ENCODE data around the gene DCHS2.

The DCHS2 gene

GRCh38 chr4:154495867-154496266, 4.3 kb upstream of the DCHS2 start:
- H3K79me2 ChIP-seq (ENCODE audit: control insufficient read depth, insufficient read depth, low read length), result no peaks in the 10 kb centered on the region
- H3K18ac ChIP-seq (ENCODE audit: low read length), result no peak overlapping the region
- no peak overlapping the region for H3K4me2 ChIP-seq (ENCODE audit: low read length)
- H3K9ac ChIP-seq (ENCODE audit: low read length), result no peak overlapping the region
- H2BK120ac ChIP-seq (ENCODE audit: low read depth, low read length), result no peak overlapping the region
- no peaks in the 10 kb centered on the region for H3K4me1 ChIP-seq (ENCODE audit: control insufficient read depth, low read depth, low read length)
- no peak overlapping the region for H3K27ac ChIP-seq (ENCODE audit: low read depth, low read length)
- H2BK15ac ChIP-seq (replicated peaks; ENCODE audit: low read depth), result no peak overlapping the region
- peaks cover 9% of the 10 kb centered on the region for H3K27me3 ChIP-seq (ENCODE audit: insufficient read depth, low read length, poor library complexity)
- WGBS (ENCODE audit: extremely low coverage, insufficient coverage, low lambda C conversion rate), result no CpG with 5 or more reads among the region's 2 CpGs
- no peak overlapping the region for H4K5ac ChIP-seq (ENCODE audit: low read length)
- H2AK5ac ChIP-seq (ENCODE audit: low read length), result no peak overlapping the region
- no peak overlapping the region for H3K4ac ChIP-seq (ENCODE audit: low read depth, low read length)
- H3K79me1 ChIP-seq (ENCODE audit: low read length), result no peaks in the 10 kb centered on the region
- no peak overlapping the region for H2BK5ac ChIP-seq (ENCODE audit: low read length)
- no peak overlapping the region for H3K23ac ChIP-seq (ENCODE audit: low read length)
- H3K4me3 ChIP-seq (ENCODE audit: low read length), result no peak overlapping the region
- H3K36me3 ChIP-seq (ENCODE audit: control insufficient read depth, insufficient read depth, low read length), result no peaks in the 10 kb centered on the region
- H3K56ac ChIP-seq (ENCODE audit: low read length), result no peak overlapping the region
- no peak overlapping the region for H4K8ac ChIP-seq (ENCODE audit: low read depth, low read length)
- DNase-seq, result no peak

GRCh38 chr4:154492288-154492687, 689 bp upstream of the DCHS2 start:
- H3K23ac ChIP-seq (ENCODE audit: low read length), result no peak overlapping the region
- H3K27ac ChIP-seq (ENCODE audit: low read depth, low read length), result no peak overlapping the region
- peaks cover 18% of the 10 kb centered on the region for H3K27me3 ChIP-seq (ENCODE audit: insufficient read depth, low read length, poor library complexity)
- H3K36me3 ChIP-seq (ENCODE audit: control insufficient read depth, insufficient read depth, low read length), result no peaks in the 10 kb centered on the region
- H3K79me2 ChIP-seq (ENCODE audit: control insufficient read depth, insufficient read depth, low read length), result no peaks in the 10 kb centered on the region
- H2BK5ac ChIP-seq (ENCODE audit: low read length), result no peak overlapping the region
- no peak overlapping the region for H2BK15ac ChIP-seq (replicated peaks; ENCODE audit: low read depth)
- H3K4me1 ChIP-seq (ENCODE audit: control insufficient read depth, low read depth, low read length), result no peaks in the 10 kb centered on the region
- H3K56ac ChIP-seq (ENCODE audit: low read length), result peak overlapping the region; percentile 45
- peak; percentile 18 for DNase-seq
- H4K8ac ChIP-seq (ENCODE audit: low read depth, low read length), result no peak overlapping the region
- WGBS (ENCODE audit: extremely low coverage, insufficient coverage, low lambda C conversion rate), result no CpG with 5 or more reads among the region's 16 CpGs
- no peaks in the 10 kb centered on the region for H3K79me1 ChIP-seq (ENCODE audit: low read length)
- H2BK120ac ChIP-seq (ENCODE audit: low read depth, low read length), result no peak overlapping the region
- no peak overlapping the region for H3K18ac ChIP-seq (ENCODE audit: low read length)
- H2AK5ac ChIP-seq (ENCODE audit: low read length), result no peak overlapping the region
- H4K5ac ChIP-seq (ENCODE audit: low read length), result no peak overlapping the region
- peak overlapping the region; percentile 48 for H3K4me2 ChIP-seq (ENCODE audit: low read length)
- H3K4ac ChIP-seq (ENCODE audit: low read depth, low read length), result no peak overlapping the region
- H3K4me3 ChIP-seq (ENCODE audit: low read length), result peak overlapping the region; percentile 6
- H3K9ac ChIP-seq (ENCODE audit: low read length), result no peak overlapping the region

GRCh38 chr4:154490583-154491340, 837 bp downstream of the DCHS2 start:
- no CpG with 5 or more reads among the region's 76 CpGs for WGBS (ENCODE audit: extremely low coverage, insufficient coverage, low lambda C conversion rate)
- Histone ChIP-seq H3K4me2 (ENCODE audit: low read length) (peak overlapping the region; percentile 47), H2AK5ac (ENCODE audit: low read length) (no peak overlapping the region), H3K4ac (ENCODE audit: low read depth, low read length) (no peak overlapping the region), H2BK15ac (replicated peaks; ENCODE audit: low read depth) (no peak overlapping the region), H4K5ac (ENCODE audit: low read length) (no peak overlapping the region), H3K79me2 (ENCODE audit: control insufficient read depth, insufficient read depth, low read length) (no peaks in the 10 kb centered on the region), H3K23ac (ENCODE audit: low read length) (no peak overlapping the region), H3K9ac (ENCODE audit: low read length) (no peak overlapping the region), H4K8ac (ENCODE audit: low read depth, low read length) (no peak overlapping the region), H3K56ac (ENCODE audit: low read length) (peak overlapping the region; percentile 31), H3K4me1 (ENCODE audit: control insufficient read depth, low read depth, low read length) (no peaks in the 10 kb centered on the region), H3K4me3 (ENCODE audit: low read length) (no peak overlapping the region), H3K27ac (ENCODE audit: low read depth, low read length) (no peak overlapping the region), H3K18ac (ENCODE audit: low read length) (no peak overlapping the region), H3K36me3 (ENCODE audit: control insufficient read depth, insufficient read depth, low read length) (no peaks in the 10 kb centered on the region), H3K27me3 (ENCODE audit: insufficient read depth, low read length, poor library complexity) (peaks cover 18% of the 10 kb centered on the region), H2BK5ac (ENCODE audit: low read length) (no peak overlapping the region), H3K79me1 (ENCODE audit: low read length) (no peaks in the 10 kb centered on the region), H2BK120ac (ENCODE audit: low read depth, low read length) (no peak overlapping the region)
- DNase-seq, result peak; percentile 33

GRCh38 chr4:154490234-154490582, 1.4 kb downstream of the DCHS2 start:
- Histone ChIP-seq H3K79me1 (ENCODE audit: low read length) (no peaks in the 10 kb centered on the region), H3K27me3 (ENCODE audit: insufficient read depth, low read length, poor library complexity) (peaks cover 18% of the 10 kb centered on the region), H4K8ac (ENCODE audit: low read depth, low read length) (no peak overlapping the region), H3K4ac (ENCODE audit: low read depth, low read length) (no peak overlapping the region), H3K4me1 (ENCODE audit: control insufficient read depth, low read depth, low read length) (no peaks in the 10 kb centered on the region), H2BK5ac (ENCODE audit: low read length) (no peak overlapping the region), H2AK5ac (ENCODE audit: low read length) (no peak overlapping the region), H3K27ac (ENCODE audit: low read depth, low read length) (no peak overlapping the region), H2BK120ac (ENCODE audit: low read depth, low read length) (no peak overlapping the region), H3K23ac (ENCODE audit: low read length) (no peak overlapping the region), H3K18ac (ENCODE audit: low read length) (no peak overlapping the region), H4K5ac (ENCODE audit: low read length) (no peak overlapping the region), H3K9ac (ENCODE audit: low read length) (no peak overlapping the region), H2BK15ac (replicated peaks; ENCODE audit: low read depth) (no peak overlapping the region), H3K36me3 (ENCODE audit: control insufficient read depth, insufficient read depth, low read length) (no peaks in the 10 kb centered on the region), H3K4me2 (ENCODE audit: low read length) (peak overlapping the region; percentile 47), H3K4me3 (ENCODE audit: low read length) (no peak overlapping the region), H3K79me2 (ENCODE audit: control insufficient read depth, insufficient read depth, low read length) (no peaks in the 10 kb centered on the region), H3K56ac (ENCODE audit: low read length) (peak overlapping the region; percentile 62)
- DNase-seq, result peak; percentile 43
- no CpG with 5 or more reads among the region's 55 CpGs for WGBS (ENCODE audit: extremely low coverage, insufficient coverage, low lambda C conversion rate)

GRCh38 chr4:154489558-154490233, 1.9 kb downstream of the DCHS2 start:
- Histone ChIP-seq H2BK15ac (replicated peaks; ENCODE audit: low read depth) (no peak overlapping the region), H3K18ac (ENCODE audit: low read length) (no peak overlapping the region), H2AK5ac (ENCODE audit: low read length) (no peak overlapping the region), H3K27ac (ENCODE audit: low read depth, low read length) (no peak overlapping the region), H3K79me1 (ENCODE audit: low read length) (no peaks in the 10 kb centered on the region), H3K9ac (ENCODE audit: low read length) (no peak overlapping the region), H3K36me3 (ENCODE audit: control insufficient read depth, insufficient read depth, low read length) (no peaks in the 10 kb centered on the region), H3K79me2 (ENCODE audit: control insufficient read depth, insufficient read depth, low read length) (no peaks in the 10 kb centered on the region), H3K23ac (ENCODE audit: low read length) (no peak overlapping the region), H3K56ac (ENCODE audit: low read length) (no peak overlapping the region), H3K4ac (ENCODE audit: low read depth, low read length) (no peak overlapping the region), H2BK5ac (ENCODE audit: low read length) (no peak overlapping the region), H4K5ac (ENCODE audit: low read length) (no peak overlapping the region), H3K4me1 (ENCODE audit: control insufficient read depth, low read depth, low read length) (no peaks in the 10 kb centered on the region), H3K27me3 (ENCODE audit: insufficient read depth, low read length, poor library complexity) (peaks cover 18% of the 10 kb centered on the region), H3K4me2 (ENCODE audit: low read length) (no peak overlapping the region), H3K4me3 (ENCODE audit: low read length) (no peak overlapping the region), H2BK120ac (ENCODE audit: low read depth, low read length) (no peak overlapping the region), H4K8ac (ENCODE audit: low read depth, low read length) (no peak overlapping the region)
- no peak for DNase-seq
- no CpG with 5 or more reads among the region's 56 CpGs for WGBS (ENCODE audit: extremely low coverage, insufficient coverage, low lambda C conversion rate)

Measured in mesendoderm (in vitro differentiated cells).